GM12878 (cell line): Measurements from ENCODE around the gene LIMD2. TPM values are rescaled to one million over a fixed set of nuclear protein-coding genes. Genes with fewer than 3 reads are reported as not detected.

Source experiments
- CEBPZ ChIP-seq: fragments of 150-350 bp; IDR thresholded peaks from 2 replicates; pipeline ENCODE4 v1.6.1; 2016; ENCODE audit warnings: low read depth, low read length
- CHD2 ChIP-seq: IDR thresholded peaks from 2 replicates; pipeline ENCODE4 v1.6.1; 2011; ENCODE audit warnings: low read depth, low read length, improper control_type of control experiment, borderline replicate concordance
- DPF2 ChIP-seq: fragments of 450-650 bp; IDR thresholded peaks from 2 replicates; pipeline ENCODE4 v1.6.1; 2017; ENCODE audit warnings: mild to moderate bottlenecking
- FOS ChIP-seq: IDR thresholded peaks from 3 replicates; pipeline ENCODE4 v1.6.1; 2011; ENCODE audit warnings: borderline replicate concordance; ENCODE audit not compliant: insufficient read length; ENCODE audit errors: extremely low read depth
- HSF1 ChIP-seq: fragments of 150-350 bp; IDR thresholded peaks from 2 replicates; pipeline ENCODE4 v1.6.1; 2014; ENCODE audit warnings: mild to moderate bottlenecking, low read depth, low read length
- IRF4 ChIP-seq: IDR thresholded peaks from 2 replicates; pipeline ENCODE4 v1.6.1; 2011; ENCODE audit warnings: low read depth, low read length
- IRF5 ChIP-seq: fragments of 450-650 bp; IDR thresholded peaks from 2 replicates; pipeline ENCODE4 v1.6.1; 2017; ENCODE audit warnings: borderline replicate concordance
- MAX ChIP-seq: IDR thresholded peaks from 2 replicates; pipeline ENCODE4 v1.6.1; 2012; ENCODE audit warnings: low read depth, low read length, improper control_type of control experiment
- MXI1 ChIP-seq: fragments of 150-350 bp; IDR thresholded peaks from 2 replicates; pipeline ENCODE4 v1.6.1; 2011; ENCODE audit warnings: low read depth, mild to moderate bottlenecking, inconsistent platforms, low read length, improper control_type of control experiment
- NFYB ChIP-seq: IDR thresholded peaks from 2 replicates; pipeline ENCODE4 v1.6.1; 2011; ENCODE audit warnings: low read depth, mild to moderate bottlenecking, low read length, improper control_type of control experiment, moderate library complexity; ENCODE audit not compliant: insufficient read depth
- NR2F1 ChIP-seq: fragments of 450-650 bp; conservative IDR thresholded peaks from 2 replicates; pipeline ENCODE4 v1.6.1; 2017; ENCODE audit warnings: mild to moderate bottlenecking
- PAX5 ChIP-seq: IDR thresholded peaks from 2 replicates; pipeline ENCODE4 v1.6.1; 2011; ENCODE audit warnings: low read depth, low read length, borderline replicate concordance
- PBX3 ChIP-seq: IDR thresholded peaks from 2 replicates; pipeline ENCODE4 v1.6.1; 2011; ENCODE audit warnings: mild to moderate bottlenecking, low read depth, low read length, moderate library complexity; ENCODE audit not compliant: insufficient replicate concordance
- PML ChIP-seq: IDR thresholded peaks from 2 replicates; pipeline ENCODE4 v1.6.1; 2012; ENCODE audit warnings: low read length, inconsistent platforms
- RB1 ChIP-seq: fragments of 450-650 bp; formaldehyde crosslinking; IDR thresholded peaks from 2 replicates; pipeline ENCODE4 v1.6.1; 2017; ENCODE audit warnings: mild to moderate bottlenecking, borderline replicate concordance
- SKIL ChIP-seq: fragments of 450-650 bp; IDR thresholded peaks from 2 replicates; pipeline ENCODE4 v1.6.1; 2017; ENCODE audit warnings: mild to moderate bottlenecking, low read depth, inconsistent platforms; ENCODE audit not compliant: poor library complexity, severe bottlenecking
- SMAD5 ChIP-seq: IDR thresholded peaks from 2 replicates; pipeline ENCODE4 v1.6.1; 2016; ENCODE audit warnings: antibody characterized with exemption, low read depth
- TBL1XR1 ChIP-seq: IDR thresholded peaks from 2 replicates; pipeline ENCODE4 v1.6.1; 2012; ENCODE audit warnings: low read depth, low read length, improper control_type of control experiment
- ZNF622 ChIP-seq: fragments of 450-650 bp; IDR thresholded peaks from 2 replicates; pipeline ENCODE4 v1.6.1; 2017; ENCODE audit warnings: mild to moderate bottlenecking, inconsistent platforms
- polyA plus RNA-seq, 11 experiments: library from polyadenylated mRNA; depleted of rRNA in 4 of 11; unstranded in 6 of 11; stranded (reverse) in 5 of 11; fragments of >200 nt; fragmentation: Nextera tagmentation in 4 of 11; fragmentation: Illumina TruSeq in 1 of 11; extraction: Ambion mirVana in 4 of 11; extraction: Trizol in 1 of 11; gene quantifications; 1 replicate in 1 of 11; 2 replicates in 10 of 11; pipeline versions ENCODE4 v1.2.1 to v1.2.3, GENCODE V29; 2011 to 2016; ENCODE audit warnings: inconsistent platforms in 2 of 11, missing spikeins in 2 of 11, low read depth in 1 of 11
- total RNA-seq, 4 experiments: library from RNA; depleted of rRNA in 3 of 4; stranded (reverse); fragments of >200 nt in 3 of 4; fragmentation: Illumina TruSeq in 1 of 4; extraction: Trizol in 1 of 4; gene quantifications; 2 replicates each; pipeline versions ENCODE4 v1.2.1 to v1.2.3, GENCODE V29; 2013 to 2021

The LIMD2 gene
- total and polyA plus RNA-seq, 10 of the 15 experiments (the other 5 are each of a cell fraction or from before 2014, with no cell fraction given) = 1.1 to 339 (median 181) TPM

- TF ChIP-seq IRF5 = no peak
- 0 out of 2 replicates have a peak, but pooled peaks have one; percentile 6 for TF ChIP-seq CHD2
- TF ChIP-seq DPF2 = peak; percentile 31; the same call in 1 of the 2 replicates
- TF ChIP-seq RB1 = no peak
- no peak for TF ChIP-seq MAX
- TF ChIP-seq ZNF622 = no peak
- TF ChIP-seq PML = 0 out of 2 replicates have a peak, but pooled peaks have one; percentile 26
- no peak for TF ChIP-seq SMAD5
- TF ChIP-seq PBX3 = no peak
- TF ChIP-seq CEBPZ = no peak
- TF ChIP-seq NFYB = no peak
- TF ChIP-seq FOS = no peak
- no peak for TF ChIP-seq HSF1
- TF ChIP-seq SKIL = no peak
- TF ChIP-seq TBL1XR1 = no peak
- TF ChIP-seq MXI1 = peak; percentile 55; the same call in 1 of the 2 replicates
- no peak for TF ChIP-seq PAX5
- TF ChIP-seq IRF4 = no peak
- TF ChIP-seq NR2F1 = 0 out of 2 replicates have a peak, but pooled peaks have one; percentile 8
Observed at GRCh38 chr17:63701868-63702720, 2.2 kb upstream of the LIMD2 start (continued).
